OCI-LY1 (cell line): Measurements from ENCODE around the gene USH2A.

Experiments used
- EZH2 ChIP-seq: fragments of 200-600 bp; sonication (generic), shearing (Covaris generic); IDR thresholded peaks from 2 replicates; pipeline ENCODE4 v1.8.0; 2017; ENCODE audit warnings: borderline replicate concordance, mixed run types, mild to moderate bottlenecking, antibody characterized with exemption, low read length, moderate library complexity, mixed read lengths
- TF ChIP-seq, protein P1 (sequence below): fragments of 200-600 bp; sonication (generic), shearing (Covaris generic); IDR thresholded peaks from 2 replicates; pipeline ENCODE4 v1.5.1; 2017; ENCODE audit warnings: mild to moderate bottlenecking, antibody characterized with exemption, low read length, moderate library complexity, mixed read lengths

DNA sequence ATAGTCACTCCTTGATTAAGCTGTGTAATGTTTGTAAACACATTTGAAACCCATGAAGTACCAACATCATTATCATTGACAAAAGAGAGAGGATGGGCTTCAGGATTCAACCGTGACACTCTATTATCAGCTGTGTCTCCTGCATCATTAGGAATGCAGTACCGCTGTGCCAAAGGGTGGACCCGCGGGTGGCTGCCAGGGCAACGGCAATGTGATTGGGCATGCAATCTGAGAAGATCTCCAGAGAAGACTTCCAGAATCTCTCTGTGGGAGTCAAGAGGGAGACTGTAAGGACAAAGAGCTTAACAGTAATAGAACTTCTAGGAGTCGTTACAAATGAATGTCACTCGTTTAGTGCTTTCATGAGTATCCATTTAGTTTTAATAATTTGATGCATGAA lies 97.9 kb downstream of the USH2A start:
- TF ChIP-seq, protein P1, sequence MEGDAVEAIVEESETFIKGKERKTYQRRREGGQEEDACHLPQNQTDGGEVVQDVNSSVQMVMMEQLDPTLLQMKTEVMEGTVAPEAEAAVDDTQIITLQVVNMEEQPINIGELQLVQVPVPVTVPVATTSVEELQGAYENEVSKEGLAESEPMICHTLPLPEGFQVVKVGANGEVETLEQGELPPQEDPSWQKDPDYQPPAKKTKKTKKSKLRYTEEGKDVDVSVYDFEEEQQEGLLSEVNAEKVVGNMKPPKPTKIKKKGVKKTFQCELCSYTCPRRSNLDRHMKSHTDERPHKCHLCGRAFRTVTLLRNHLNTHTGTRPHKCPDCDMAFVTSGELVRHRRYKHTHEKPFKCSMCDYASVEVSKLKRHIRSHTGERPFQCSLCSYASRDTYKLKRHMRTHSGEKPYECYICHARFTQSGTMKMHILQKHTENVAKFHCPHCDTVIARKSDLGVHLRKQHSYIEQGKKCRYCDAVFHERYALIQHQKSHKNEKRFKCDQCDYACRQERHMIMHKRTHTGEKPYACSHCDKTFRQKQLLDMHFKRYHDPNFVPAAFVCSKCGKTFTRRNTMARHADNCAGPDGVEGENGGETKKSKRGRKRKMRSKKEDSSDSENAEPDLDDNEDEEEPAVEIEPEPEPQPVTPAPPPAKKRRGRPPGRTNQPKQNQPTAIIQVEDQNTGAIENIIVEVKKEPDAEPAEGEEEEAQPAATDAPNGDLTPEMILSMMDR = no peak
- TF ChIP-seq EZH2 = no peak
